IMR-90 (cell line): ENCODE data around the gene SDCCAG8. TPM values are rescaled to one million over a fixed set of nuclear protein-coding genes. Genes with fewer than 3 reads are reported as not detected.

ENCODE experiments used
- ATAC-seq: fragments of 200-7000 bp; cut with Tn5 transposase; 2 replicates; pipeline ENCODE4 v1.9.1; 2020; ENCODE audit warnings: low read depth, mild to moderate bottlenecking, moderate library complexity
- BruUV-seq: library from RNA; stranded (reverse); fragments of 400-500 nt; replicated peaks from 2 replicates; lab custom pipeline; 2021; lab: Mats Ljungman, UMichigan
- CTCF ChIA-PET: fragments of 300-600 bp; formaldehyde crosslinking; extraction: SDS; loops from one replicate; lab custom pipeline; 2021; ENCODE audit warnings: antibody characterized with exemption; lab: Yijun Ruan, JAX
- POLR2A ChIA-PET: fragments of 300-600 bp; sonication (Branson Sonifier 250); formaldehyde crosslinking; loops from one replicate; lab custom pipeline; 2022; ENCODE audit warnings: antibody characterized with exemption; ENCODE audit not compliant: unreplicated experiment; lab: Charles Lee
- DNase-seq: peaks from one replicate; pipeline ENCODE4 v3.0.0; 2013
- H2AFZ ChIP-seq: replicated peaks from 2 replicates; pipeline ENCODE3; 2013; ENCODE audit warnings: low read length, mild to moderate bottlenecking; ENCODE audit not compliant: poor library complexity
- H2AK5ac ChIP-seq: 2 replicates; pipeline ENCODE4 v1.6.1; 2013; ENCODE audit warnings: low read depth, low read length, inconsistent platforms
- H2AK9ac ChIP-seq: replicated peaks from 2 replicates; pipeline ENCODE3; 2013; ENCODE audit warnings: mild to moderate bottlenecking, low read depth, low read length, moderate library complexity; ENCODE audit not compliant: poor library complexity
- H2BK120ac ChIP-seq: 2 replicates; pipeline ENCODE4 v1.6.1; 2013; ENCODE audit warnings: low read depth, low read length, inconsistent platforms
- H2BK15ac ChIP-seq: 3 replicates; pipeline ENCODE4 v1.6.1; 2013; ENCODE audit warnings: low read depth, low read length, inconsistent platforms
- H2BK20ac ChIP-seq: 2 replicates; pipeline ENCODE4 v1.6.1; 2013; ENCODE audit warnings: low read depth, mild to moderate bottlenecking, inconsistent platforms, low read length, moderate library complexity
- H2BK5ac ChIP-seq: 2 replicates; pipeline ENCODE4 v1.6.1; 2013; ENCODE audit warnings: mild to moderate bottlenecking, low read depth, low read length, inconsistent platforms; ENCODE audit not compliant: poor library complexity, severe bottlenecking
- H3K14ac ChIP-seq: replicated peaks from 2 replicates; pipeline ENCODE4 v1.6.1; 2013; ENCODE audit warnings: low read depth, low read length, inconsistent platforms
- H3K18ac ChIP-seq: 2 replicates; pipeline ENCODE4 v1.6.1; 2013; ENCODE audit warnings: low read depth, low read length, control low read depth
- H3K23ac ChIP-seq: 2 replicates; pipeline ENCODE4 v1.6.1; 2013; ENCODE audit warnings: low read depth, low read length, inconsistent platforms
- H3K27ac ChIP-seq: 2 replicates; pipeline ENCODE4 v1.5.1; 2013; ENCODE audit warnings: mild to moderate bottlenecking, control low read depth, low read length; ENCODE audit not compliant: insufficient read depth
- H3K27me3 ChIP-seq: 2 replicates; pipeline ENCODE4 v1.6.1; 2013; ENCODE audit warnings: low read length; ENCODE audit not compliant: control insufficient read depth, insufficient read depth
- H3K36me3 ChIP-seq: 2 replicates; pipeline ENCODE4 v1.6.1; 2013; ENCODE audit warnings: low read length, mixed read lengths; ENCODE audit not compliant: control insufficient read depth, insufficient read depth
- H3K4ac ChIP-seq: 2 replicates; pipeline ENCODE4 v1.6.1; 2013; ENCODE audit warnings: low read depth, low read length, inconsistent platforms
- H3K4me1 ChIP-seq: 2 replicates; pipeline ENCODE4 v1.6.1; 2013; ENCODE audit warnings: low read length, mixed read lengths; ENCODE audit not compliant: control insufficient read depth, insufficient read depth
- H3K4me2 ChIP-seq: 2 replicates; pipeline ENCODE4 v1.6.1; 2013; ENCODE audit warnings: low read depth, mild to moderate bottlenecking, control low read depth, low read length, moderate library complexity
- H3K4me3 ChIP-seq: 2 replicates; pipeline ENCODE4 v1.5.1; 2013; ENCODE audit warnings: low read depth, mild to moderate bottlenecking, control low read depth, low read length, moderate library complexity; ENCODE audit not compliant: insufficient read depth
- H3K56ac ChIP-seq: 2 replicates; pipeline ENCODE4 v1.6.1; 2013; ENCODE audit warnings: low read length, inconsistent platforms; ENCODE audit not compliant: insufficient read depth; ENCODE audit errors: extremely low read depth
- H3K79me1 ChIP-seq, 2 experiments: 2 replicates each; pipeline ENCODE4 v1.6.1; 2013; ENCODE audit warnings: low read length in 2 of 2, inconsistent platforms in 1 of 2, low read depth in 1 of 2
- H3K9ac ChIP-seq: 2 replicates; pipeline ENCODE4 v1.6.1; 2013; ENCODE audit warnings: low read depth, low read length, control low read depth
- H3K9me1 ChIP-seq: 2 replicates; pipeline ENCODE4 v1.6.1; 2013; ENCODE audit warnings: low read length, inconsistent platforms; ENCODE audit not compliant: insufficient read depth
- H3K9me3 ChIP-seq: 2 replicates; pipeline ENCODE4 v1.6.1; 2013; ENCODE audit warnings: low read length; ENCODE audit not compliant: control insufficient read depth, insufficient read depth
- H4K20me1 ChIP-seq: 2 replicates; pipeline ENCODE4 v1.6.1; 2013; ENCODE audit warnings: low read length, inconsistent platforms; ENCODE audit not compliant: insufficient read depth
- H4K5ac ChIP-seq: 2 replicates; pipeline ENCODE4 v1.6.1; 2013; ENCODE audit warnings: mild to moderate bottlenecking, low read depth, low read length, control low read depth
- H4K8ac ChIP-seq, 2 experiments: 2 replicates each; pipeline ENCODE4 v1.6.1; 2013; ENCODE audit warnings: low read depth in 2 of 2, low read length in 2 of 2, control low read depth in 1 of 2, inconsistent platforms in 1 of 2
- H4K91ac ChIP-seq: 2 replicates; pipeline ENCODE4 v1.6.1; 2013; ENCODE audit warnings: low read depth, low read length, inconsistent platforms; ENCODE audit not compliant: insufficient read depth
- ELK1 ChIP-seq: fragments of 150-350 bp; IDR thresholded peaks from 2 replicates; pipeline ENCODE4 v1.6.1; 2016; ENCODE audit warnings: low read depth, mild to moderate bottlenecking, low read length, moderate library complexity, borderline replicate concordance
- WGBS, 2 experiments: methylation state at CpG; one replicate each; pipeline versions ENCODE4 v1.1.5 to v1.1.7; 2013; ENCODE audit warnings: missing lambda C conversion rate in 2 of 2; ENCODE audit not compliant: insufficient read length in 1 of 2; ENCODE audit errors: extremely low coverage in 2 of 2; 5-methylcytosine and 5-hydroxymethylcytosine counted together
- dilution Hi-C: fragments of 300-500 bp; cut with HindIII; formaldehyde crosslinking; loops from one replicate; pipeline ENCODE4 v1.14.3; 2018; ENCODE audit warnings: low sequenced_read_pairs; ENCODE audit not compliant: unreplicated experiment
- in situ Hi-C: fragments of 300-500 bp; cut with MboI; formaldehyde crosslinking; loops from 3 replicates; pipeline ENCODE4 v1.14.3; 2019; ENCODE audit warnings: low sequenced_read_pairs, inconsistent platforms, mixed read lengths
- intact Hi-C: fragments of 100-400 bp; cut with micrococcal nuclease; formaldehyde crosslinking; loops from 2 replicates; pipeline ENCODE4 v1.10.0; 2022
- polyA plus RNA-seq, 3 experiments: library from polyadenylated mRNA; depleted of rRNA; stranded (reverse); fragments of >200 nt; gene quantifications; 2 replicates each; pipeline ENCODE4 v1.2.3, GENCODE V29; 2012; ENCODE audit warnings: low replicate concordance in 1 of 3
- total RNA-seq: library from RNA; depleted of rRNA; stranded (reverse); fragments of >200 nt; gene quantifications from 2 replicates; pipeline ENCODE4 v1.2.3, GENCODE V29; 2012

The SDCCAG8 gene
- total and polyA plus RNA-seq, 2 of the 4 experiments (the other 2 are of a cell fraction) = 25.2 to 46.8 TPM

DNA sequence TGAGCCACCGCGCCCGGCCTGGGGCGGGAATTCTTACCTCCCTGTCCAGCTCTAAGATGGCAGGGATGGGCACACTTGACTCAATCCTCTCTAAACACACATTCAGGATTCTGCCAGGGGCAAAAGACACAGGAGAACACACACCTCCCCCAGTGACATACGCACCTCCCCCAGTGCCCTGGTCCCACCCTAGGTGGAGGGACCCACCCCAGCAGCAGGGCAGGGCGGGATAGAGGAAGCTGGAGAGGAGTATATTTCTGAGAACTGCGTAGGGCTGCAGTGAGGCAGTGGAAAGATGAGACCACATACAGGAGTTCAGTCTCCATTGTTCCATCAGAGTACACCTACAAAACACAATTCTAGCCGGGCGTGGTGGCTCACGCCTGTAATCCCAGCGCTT, 92.5 kb downstream of the SDCCAG8 start:
- in situ Hi-C loops = no loop called here
- no peaks in the 10 kb centered on the region for H3K27me3 ChIP-seq
- H3K9me1 ChIP-seq = no peaks in the 10 kb centered on the region; the same call in 1 of the 2 replicates
- H3K56ac ChIP-seq = no peak overlapping the region
- no peak overlapping the region for H2BK15ac ChIP-seq
- ATAC-seq (no peak), DNase-seq (no peak)
- H3K27ac ChIP-seq = no peak overlapping the region
- no TSS peak for BruUV-seq
- H3K9me3 ChIP-seq = no peaks in the 10 kb centered on the region
- H3K4me2 ChIP-seq = no peak overlapping the region
- no peak overlapping the region for H2BK20ac ChIP-seq
- POLR2A ChIA-PET = no interaction called here
- H2BK5ac ChIP-seq = no peak overlapping the region
- TF ChIP-seq ELK1 = no peak
- no peak overlapping the region for H3K18ac ChIP-seq
- intact Hi-C loops = loop anchor here (5.0 kb wide), 1 partner anchor 359 kb away; no protein-coding TSS in a partner anchor
- H3K14ac ChIP-seq = no peak overlapping the region
- no peaks in the 10 kb centered on the region for H3K79me1 ChIP-seq
- H4K8ac ChIP-seq = no peak overlapping the region
- no peak overlapping the region for H3K23ac ChIP-seq
- no peak overlapping the region for H2AK9ac ChIP-seq
- peaks cover 6% of the 10 kb centered on the region; the same call in 1 of the 2 replicates for H3K36me3 ChIP-seq
- no peak overlapping the region for H2AK5ac ChIP-seq
- H3K4me3 ChIP-seq = no peak overlapping the region
- H2BK120ac ChIP-seq = no peak overlapping the region
- H3K4ac ChIP-seq = no peak overlapping the region
- CTCF ChIA-PET = no interaction called here
- no CpG with 5 or more reads among the region's 11 CpGs for WGBS, 2 experiments
- no peak overlapping the region for H2AFZ ChIP-seq
- H3K4me1 ChIP-seq = no peaks in the 10 kb centered on the region
- H4K20me1 ChIP-seq = no peaks in the 10 kb centered on the region; the same call in 1 of the 2 replicates
- no peak overlapping the region for H4K91ac ChIP-seq
- dilution Hi-C loops = no loop called here
- no peak overlapping the region for H4K5ac ChIP-seq
- H3K9ac ChIP-seq = no peak overlapping the region
